ENCODE measurements around the gene CLINT1.
A peak's percentile ranks its signal among the peaks of the same experiment; 100 is the strongest.

Gene CLINT1

DNA sequence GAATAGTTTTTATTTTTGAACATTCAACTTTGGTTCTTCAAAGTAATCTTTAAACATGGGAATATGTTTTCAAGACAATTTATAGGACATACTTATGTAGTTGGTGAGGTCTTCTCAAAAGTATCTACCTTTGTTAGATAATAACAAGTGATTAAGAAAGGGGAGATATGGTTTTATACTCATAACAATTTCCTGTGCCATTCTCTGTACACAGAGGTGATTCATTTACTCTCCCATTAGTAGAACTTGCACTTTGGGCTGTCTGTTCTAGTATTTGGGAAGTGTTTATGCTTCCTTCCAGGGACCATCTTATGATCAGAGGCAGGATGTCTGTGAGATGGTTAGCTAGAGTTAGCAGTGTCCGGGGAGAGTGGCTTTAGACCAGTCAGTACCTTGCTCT, 100.2 kb downstream of the CLINT1 start:
- no peak for DNase-seq (ENCODE audit: low read depth in 3 of 3)

DNA sequence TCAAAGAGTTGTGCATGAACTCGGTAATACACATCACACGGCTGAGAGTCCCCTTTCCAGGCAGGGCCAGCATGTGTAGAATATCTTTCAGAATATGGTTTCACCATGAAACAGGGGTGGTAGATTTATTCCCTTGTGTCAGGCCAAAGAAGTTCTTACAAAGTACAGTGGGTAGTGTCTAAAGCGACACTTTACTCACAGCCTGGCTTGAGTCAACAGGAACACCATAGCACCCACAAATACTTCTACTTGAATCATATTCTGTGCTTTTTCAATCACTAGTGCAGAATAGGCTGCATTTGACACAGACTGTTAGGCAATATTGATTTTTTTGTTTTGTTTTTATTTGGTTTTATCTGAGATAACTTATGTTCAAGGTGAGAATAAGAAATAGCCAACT, 102.8 kb downstream of the CLINT1 start:
- DNase-seq (ENCODE audit: low read depth in 3 of 3), result no peak

DNA sequence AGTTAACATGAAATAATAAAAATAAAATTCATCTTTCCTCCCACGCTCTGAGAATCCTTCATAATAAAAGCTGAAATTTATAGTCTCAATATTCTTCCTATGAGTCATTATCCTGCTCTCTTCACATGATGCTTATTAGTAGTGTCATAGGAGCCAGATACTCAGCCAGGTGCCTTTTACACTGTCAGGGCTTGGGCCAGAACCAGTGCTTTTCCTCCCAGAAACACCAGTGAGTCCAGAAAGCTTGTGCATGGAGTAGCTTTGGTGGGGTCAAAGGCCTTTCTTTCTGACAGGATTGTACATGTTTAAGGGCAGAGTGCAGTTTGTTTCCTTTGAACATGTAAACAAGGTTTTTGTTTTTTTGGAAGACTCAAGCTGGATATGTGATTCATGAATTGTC, 108.6 kb downstream of the CLINT1 start:
- no peak for DNase-seq (ENCODE audit: low read depth in 3 of 3)

DNA sequence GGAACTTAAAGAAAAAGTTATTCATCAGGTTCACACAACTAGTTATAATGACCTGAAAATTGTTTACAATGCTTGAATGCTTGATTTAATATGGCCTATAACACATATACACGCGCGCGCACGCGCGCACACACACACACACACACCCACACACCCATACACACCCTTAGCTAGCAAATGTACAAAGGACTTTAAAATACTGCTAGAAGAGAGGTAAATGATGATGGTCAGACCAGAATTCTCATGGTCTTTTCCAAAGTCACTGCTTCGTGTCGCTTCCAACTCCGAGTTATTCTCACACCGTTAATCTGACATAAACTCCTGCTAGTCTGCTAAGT, 109.5 kb downstream of the CLINT1 start:
- DNase-seq (ENCODE audit: low read depth in 3 of 3), result no peak

DNA sequence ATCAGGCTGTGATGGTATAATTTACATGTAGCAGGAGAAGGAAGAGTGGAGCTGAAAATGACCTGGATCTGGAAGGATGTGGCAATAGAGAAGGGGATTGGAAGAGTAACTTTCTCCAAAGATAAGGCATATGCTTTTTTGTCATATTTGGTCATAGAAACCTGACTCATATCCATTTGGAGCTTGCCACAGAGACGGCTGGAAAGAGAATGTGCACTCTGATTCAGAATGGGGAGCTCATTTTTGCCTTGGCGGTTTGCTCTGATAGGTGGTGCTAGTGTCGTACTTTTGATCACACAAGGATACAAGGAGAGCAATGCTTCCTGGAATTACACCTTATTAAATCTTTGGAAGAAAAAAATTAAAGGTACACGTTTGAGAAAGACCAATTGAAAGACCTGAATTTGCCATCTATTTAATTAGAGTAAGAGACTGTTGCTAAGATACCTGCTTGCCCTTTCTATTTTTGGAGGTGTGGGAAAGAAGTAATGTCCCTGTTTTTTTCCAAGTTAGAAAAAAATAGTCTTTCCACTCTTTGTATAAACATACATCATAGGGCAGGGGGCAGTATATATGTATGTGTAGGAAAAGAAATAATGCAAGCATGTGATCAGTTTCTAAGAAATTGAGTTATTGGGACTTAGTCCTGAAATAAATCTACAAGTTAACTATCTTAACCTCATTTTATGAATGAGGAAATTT, 110.0 kb downstream of the CLINT1 start:
- no peak for DNase-seq (ENCODE audit: low read depth in 3 of 3)

DNA sequence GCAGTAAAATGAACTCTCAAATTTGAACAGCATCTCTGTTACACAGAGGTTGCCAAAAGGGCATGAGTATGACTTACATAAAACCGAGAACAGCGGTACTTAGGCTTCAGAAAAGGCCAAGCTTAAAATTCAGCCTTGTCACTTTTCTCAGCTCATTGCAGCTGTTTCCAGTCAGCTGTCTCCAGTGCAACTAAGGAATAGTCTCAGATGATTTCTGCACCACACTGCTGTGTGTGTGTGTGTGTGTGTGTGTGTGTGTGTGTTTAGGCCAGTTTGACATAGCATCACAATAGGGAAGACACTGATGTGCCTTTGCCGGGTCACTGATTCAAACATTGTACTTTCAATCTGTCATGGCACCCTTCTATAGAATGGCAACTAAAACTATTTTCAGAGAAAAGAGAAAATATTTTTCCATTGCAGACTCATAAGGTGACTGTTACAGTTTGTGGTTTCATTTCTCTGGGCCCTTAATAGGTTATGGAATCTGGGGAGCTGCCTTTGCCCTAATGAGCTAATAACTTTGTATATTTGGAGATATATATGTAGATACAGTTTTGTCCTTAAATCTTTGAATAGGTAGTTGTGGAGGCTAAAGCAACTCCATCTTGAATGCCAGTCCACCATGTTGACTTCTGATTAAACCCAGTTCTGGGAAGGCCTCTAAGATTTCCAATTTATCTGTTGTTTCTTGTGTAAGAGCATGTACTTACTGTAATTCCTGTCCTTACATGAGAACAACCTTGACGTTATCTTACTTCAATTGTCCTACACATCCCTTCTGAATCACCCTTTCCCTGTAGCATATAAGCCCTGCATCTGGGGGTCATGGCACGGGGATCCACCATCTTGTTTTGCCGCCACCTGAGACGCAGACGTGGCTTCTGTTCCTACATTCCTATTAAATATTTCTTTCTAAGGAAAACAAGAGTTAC, 110.9 kb downstream of the CLINT1 start:
- no peak for DNase-seq (ENCODE audit: low read depth in 3 of 3)

DNA sequence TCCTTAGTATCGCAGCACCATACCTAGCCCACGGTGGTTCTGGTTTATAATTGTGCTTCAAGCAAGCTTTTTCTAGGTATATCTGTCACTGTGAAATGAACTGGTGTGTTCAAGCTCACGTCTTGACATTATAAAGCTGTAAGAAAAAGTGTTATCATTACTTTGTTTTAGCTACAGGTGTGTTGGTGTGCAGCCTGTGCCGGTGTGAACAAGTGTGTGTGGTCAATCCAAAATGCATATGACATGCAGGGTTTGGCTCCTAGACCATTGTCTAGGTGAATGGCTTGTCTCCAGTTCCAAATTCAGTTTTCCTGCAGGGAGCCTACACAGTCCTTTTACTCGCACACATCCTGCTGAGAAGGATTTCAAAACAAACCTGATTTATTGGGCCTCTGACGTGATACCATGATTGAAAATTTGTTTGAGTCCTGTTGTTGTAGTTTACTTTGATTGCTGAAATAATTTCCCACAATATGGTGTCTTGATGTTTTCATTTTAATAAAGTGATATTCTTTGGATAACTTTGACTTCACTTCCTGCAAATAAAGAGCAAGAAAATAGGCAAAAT, 111.7 kb downstream of the CLINT1 start:
- no peak for DNase-seq (ENCODE audit: low read depth in 3 of 3)

DNA sequence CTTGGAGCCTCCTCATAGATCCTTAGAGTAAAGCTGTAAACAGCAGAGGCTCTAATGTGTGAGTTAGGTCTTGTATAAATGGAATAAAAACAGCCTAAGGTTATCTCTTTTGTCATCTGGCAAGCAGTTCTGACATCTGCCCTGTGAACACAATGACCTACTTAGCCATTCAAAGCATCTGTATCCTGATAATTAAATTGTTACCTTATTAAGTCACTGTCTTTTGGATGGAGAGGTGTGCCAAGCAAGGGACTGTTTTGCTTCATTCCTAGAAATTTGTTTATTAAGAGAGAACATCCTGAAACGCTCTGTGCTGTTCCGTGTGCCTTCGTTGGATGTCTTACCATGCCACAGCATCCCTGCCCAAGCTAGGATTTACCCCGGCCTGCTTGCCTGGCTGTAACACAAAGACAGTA, 113.9 kb downstream of the CLINT1 start:
- no peak for DNase-seq (ENCODE audit: low read depth in 3 of 3)

DNA sequence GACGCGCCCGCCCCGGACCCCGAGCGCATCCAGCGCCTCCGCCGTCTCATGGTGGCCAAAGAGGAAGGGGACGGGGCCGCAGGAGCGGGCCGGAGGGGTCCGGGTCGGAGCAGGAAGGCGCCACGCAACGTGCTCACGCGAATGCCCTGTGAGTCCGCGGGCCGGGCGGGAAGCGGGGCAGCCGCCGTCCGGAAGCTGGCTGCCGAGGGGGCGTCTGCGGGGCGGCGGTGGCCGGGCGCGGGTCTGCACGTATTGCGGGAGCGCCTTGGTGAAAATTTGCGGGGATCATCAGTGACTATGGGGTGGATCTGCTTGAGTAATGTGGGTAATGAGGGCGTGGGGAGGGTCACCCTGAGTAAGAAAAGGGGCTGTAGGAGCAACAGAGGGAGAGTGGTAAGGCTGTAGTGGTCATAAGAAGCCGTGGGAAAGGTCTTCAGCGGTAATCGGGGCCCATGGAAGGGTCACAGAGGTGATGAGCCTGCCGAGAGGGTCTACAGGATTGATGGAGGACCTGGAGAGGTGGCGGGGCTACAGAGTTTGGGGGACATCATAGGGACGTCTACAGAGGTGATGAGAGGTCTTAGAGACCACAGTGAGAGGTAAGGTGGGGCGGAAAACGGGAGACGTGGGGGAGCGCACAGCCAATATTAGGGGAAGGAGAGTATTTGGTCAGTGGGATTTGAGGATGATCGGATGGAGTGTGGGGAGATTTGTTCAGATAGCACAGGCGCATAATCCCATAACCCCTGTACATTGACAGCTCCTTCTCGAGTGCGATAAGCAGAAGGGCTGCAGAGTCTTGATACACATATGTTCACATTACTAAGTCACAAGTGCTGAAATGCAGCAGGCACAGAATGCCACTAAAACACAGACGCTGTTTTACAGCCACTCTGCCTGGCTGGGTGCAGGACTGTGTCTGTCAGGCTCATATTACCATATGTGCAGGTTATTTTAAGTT, 114.6 kb downstream of the CLINT1 start:
- DNase-seq (ENCODE audit: low read depth in 3 of 3), result no peak

DNA sequence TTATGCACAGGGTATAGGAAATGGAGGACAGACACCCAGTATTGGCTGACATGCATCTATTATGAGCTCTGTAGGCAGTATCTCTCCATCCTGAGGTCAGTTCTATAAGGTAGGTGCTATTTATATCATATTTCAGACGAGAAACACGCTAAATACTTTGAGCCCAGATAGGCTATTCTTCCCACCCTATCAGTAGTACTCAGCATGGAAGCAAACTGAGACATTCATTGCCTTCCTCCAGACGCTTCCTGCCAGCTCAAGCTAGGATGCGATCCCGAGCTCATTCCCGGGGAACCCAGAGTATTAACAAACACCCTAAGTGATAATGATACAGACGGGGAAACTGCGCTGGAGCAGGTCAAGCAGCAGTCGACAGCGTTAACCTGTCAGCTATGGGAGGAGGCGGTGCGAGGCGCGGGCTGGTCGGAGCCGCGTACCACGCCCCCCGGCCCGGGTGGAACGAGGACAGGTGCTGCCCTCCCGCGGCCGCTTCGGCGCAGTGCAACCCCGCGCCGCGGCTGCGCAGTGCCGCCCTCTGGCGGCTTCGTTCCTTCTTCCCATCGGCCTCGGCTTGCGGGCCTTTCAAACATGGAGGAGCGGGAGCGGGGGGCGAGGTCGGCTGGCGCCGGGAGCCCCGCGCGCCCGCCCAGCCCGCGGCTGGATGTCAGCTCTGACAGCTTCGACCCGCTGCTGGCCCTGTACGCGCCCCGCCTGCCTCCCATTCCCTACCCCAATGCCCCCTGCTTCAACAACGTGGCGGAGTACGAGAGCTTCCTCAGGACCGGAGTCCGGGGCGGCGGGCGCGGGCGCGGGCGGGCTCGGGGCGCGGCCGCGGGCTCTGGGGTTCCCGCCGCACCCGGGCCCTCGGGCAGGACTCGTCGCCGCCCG, 115.5 kb downstream of the CLINT1 start, which contains the start of gene LSM11:
LSM11 (plus strand) TSS at position 550 of the 888 bp plus-strand sequence; CDS start at position 589, 39 bp downstream.
- peak; percentile 84 to 89 (median 86) for DNase-seq (ENCODE audit: low read depth in 3 of 3)

DNA sequence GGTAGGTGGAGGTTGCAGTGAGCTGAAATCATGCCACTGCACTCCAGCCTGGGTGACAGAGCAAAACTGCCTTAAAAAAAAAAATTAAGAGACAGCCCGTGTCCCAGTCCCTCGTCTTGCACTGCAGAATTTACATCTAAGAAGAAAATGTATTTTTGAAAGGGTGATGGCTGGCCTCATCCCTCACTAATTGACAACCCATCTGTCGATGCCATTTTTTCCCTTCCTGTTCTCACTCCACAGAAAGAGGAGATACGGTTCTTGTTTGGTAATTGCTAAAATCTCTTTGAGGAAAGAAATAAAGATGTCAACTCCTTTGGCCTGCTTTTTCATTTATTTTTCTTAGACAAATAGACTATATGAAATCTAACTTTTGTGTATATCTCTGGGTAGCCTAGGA, 117.8 kb downstream of the CLINT1 start:
- no peak for DNase-seq (ENCODE audit: low read depth in 3 of 3)

DNA sequence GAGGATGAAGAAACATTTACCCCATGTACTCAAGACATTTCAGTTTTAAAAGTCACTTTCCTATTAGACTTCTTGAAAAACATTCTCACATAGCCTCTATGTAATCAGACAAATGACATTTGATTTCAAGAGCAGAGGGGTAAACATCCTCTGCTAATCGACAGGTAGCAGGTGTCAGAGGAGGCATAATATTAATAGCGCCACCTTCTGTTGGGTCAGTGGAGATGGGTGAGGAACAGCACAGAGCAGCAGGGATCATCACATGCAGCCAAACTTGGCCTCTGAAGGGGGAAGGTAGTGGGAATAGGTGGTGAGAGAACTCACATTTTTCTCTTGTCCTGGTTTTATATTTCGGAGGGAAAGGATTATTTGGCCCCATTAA, 118.7 kb downstream of the CLINT1 start:
- no peak for DNase-seq (ENCODE audit: low read depth in 3 of 3)

DNA sequence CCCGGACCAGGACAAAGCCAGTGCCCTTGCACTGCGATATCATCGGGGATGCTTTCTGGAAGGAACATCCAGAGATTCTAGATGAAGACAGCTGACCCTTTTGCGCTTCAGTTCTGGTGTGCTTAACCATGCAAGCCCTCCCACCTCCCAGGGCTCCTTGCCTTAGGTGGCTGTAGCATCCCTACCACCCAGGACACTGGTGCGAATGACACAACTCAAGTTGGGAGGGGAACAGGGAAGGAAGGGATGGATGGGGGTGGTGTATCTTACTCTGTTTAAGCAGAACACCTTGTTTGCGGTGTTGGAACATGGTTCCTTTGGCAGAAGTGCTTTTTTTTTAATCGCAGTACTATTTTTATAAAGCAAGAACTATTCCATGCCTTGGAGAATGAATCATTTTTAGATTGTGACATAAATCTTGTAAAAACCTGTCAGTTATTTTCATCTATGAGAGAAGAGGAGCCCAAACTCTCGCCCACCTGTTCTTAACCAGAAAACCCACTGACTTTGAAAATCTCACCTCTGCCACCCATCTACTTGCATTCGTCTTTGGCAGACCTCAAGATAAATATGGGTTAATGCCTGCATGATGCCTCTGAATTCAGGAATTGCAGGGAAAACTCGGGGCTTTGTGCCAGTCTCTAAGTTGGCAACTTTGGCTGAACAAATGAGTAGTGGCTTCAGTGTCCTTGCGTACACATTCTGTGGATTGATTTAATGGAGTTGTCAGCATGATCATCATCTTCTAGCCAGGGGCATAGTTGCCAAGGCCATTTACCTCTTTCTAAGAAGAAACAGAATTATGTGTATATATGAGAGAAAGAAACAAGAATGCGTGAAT, 119.3 kb downstream of the CLINT1 start:
- no peak for DNase-seq (ENCODE audit: low read depth in 3 of 3)

DNA sequence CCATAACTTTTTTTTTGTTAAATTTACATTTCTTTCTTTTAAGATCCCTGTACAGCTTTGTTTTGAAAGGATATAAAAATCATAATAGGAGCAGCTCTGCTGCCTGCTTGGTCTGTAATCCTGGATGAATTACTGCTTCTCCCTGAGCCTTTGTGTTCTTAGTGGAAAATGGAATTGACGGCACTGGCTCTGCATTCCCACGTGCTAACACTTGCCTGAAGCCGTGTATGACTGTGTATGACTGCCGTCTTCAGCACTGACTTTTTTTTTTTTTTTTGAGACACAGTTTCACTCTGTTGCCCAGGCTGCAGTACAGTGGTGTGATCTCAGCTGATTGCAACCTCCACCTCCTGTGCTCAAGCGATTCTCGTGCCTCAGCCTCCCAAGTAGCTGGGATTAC, 123.0 kb downstream of the CLINT1 start:
- DNase-seq (ENCODE audit: low read depth in 3 of 3), result no peak

Data from stimulated activated CD4-positive, alpha-beta T cell treated with anti-CD3 and anti-CD28 coated beads, TNF-alpha, amount 100 ng/mL, for 48 hours (primary cell).